AG09309 (cell line): Measurements from ENCODE around the gene DLGAP1.

Source experiments
- DNase-seq: peaks from one replicate; pipeline ENCODE4 v3.0.0-alpha.2; 2010; ENCODE audit warnings: low read depth
- H3K4me3 ChIP-seq: 2 replicates; pipeline ENCODE4 v1.5.1; 2011; ENCODE audit warnings: mild to moderate bottlenecking, low read depth, low read length, moderate library complexity; ENCODE audit not compliant: control insufficient read depth
- TF ChIP-seq, protein P1 (sequence below): IDR thresholded peaks from 2 replicates; pipeline ENCODE4 v1.5.1; 2011; ENCODE audit warnings: mild to moderate bottlenecking, low read depth, low read length, inconsistent platforms; ENCODE audit not compliant: insufficient read depth, control insufficient read depth; ENCODE audit errors: missing control alignments

The DLGAP1 gene

DNA sequence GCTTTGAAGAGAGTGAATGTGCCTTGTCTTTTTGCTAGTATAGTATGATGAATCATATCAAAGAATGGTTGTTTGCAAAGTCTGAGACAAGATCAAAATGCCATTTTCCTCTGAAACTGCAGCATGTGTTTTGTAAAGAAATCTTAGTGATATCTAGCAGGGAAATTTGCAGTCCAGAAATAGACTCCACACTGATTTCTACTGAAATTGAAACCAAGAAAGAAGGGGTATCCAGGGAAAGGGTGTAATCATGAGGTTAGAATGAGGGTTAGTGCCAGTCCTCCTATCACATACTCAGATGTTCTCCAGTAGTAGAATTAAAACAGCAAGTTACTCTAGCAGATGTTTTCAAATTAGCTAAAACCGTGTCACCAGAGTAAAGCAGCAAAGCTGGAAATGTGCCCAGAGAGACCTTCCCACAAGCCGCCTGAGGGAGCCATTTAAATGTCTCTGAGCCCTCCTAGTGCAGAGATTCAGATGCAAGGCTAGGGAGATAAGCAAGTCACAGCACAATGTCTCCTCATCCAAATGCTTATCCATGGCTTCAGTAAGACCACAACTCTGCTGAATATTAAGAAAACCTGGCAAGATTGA lies 4.9 kb downstream of the DLGAP1 start:
- no peak for DNase-seq
- H3K4me3 ChIP-seq: no peak overlapping the region
- TF ChIP-seq, protein P1, sequence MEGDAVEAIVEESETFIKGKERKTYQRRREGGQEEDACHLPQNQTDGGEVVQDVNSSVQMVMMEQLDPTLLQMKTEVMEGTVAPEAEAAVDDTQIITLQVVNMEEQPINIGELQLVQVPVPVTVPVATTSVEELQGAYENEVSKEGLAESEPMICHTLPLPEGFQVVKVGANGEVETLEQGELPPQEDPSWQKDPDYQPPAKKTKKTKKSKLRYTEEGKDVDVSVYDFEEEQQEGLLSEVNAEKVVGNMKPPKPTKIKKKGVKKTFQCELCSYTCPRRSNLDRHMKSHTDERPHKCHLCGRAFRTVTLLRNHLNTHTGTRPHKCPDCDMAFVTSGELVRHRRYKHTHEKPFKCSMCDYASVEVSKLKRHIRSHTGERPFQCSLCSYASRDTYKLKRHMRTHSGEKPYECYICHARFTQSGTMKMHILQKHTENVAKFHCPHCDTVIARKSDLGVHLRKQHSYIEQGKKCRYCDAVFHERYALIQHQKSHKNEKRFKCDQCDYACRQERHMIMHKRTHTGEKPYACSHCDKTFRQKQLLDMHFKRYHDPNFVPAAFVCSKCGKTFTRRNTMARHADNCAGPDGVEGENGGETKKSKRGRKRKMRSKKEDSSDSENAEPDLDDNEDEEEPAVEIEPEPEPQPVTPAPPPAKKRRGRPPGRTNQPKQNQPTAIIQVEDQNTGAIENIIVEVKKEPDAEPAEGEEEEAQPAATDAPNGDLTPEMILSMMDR: no peak

DNA sequence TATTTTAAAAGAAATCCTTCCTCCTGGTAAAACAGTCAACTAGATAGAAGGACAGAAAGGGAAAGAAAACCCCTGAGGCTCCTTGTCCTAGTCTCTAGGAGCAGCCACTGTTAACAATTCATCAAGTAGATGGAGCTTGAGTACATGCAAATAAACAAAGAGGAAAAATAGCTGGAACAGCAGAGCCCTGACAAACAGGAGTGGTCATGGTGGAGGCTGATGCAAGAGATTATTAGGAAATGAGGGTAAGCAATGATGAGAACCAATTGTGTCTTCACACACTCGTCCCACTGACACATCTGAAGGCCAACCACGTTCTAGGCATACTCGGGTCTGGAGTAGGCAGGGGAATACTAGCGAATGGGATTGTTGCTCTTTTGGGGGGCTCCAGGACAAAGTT lies 9.2 kb downstream of the DLGAP1 start:
- DNase-seq: no peak
- no peak overlapping the region for H3K4me3 ChIP-seq
- TF ChIP-seq, protein P1: no peak

DNA sequence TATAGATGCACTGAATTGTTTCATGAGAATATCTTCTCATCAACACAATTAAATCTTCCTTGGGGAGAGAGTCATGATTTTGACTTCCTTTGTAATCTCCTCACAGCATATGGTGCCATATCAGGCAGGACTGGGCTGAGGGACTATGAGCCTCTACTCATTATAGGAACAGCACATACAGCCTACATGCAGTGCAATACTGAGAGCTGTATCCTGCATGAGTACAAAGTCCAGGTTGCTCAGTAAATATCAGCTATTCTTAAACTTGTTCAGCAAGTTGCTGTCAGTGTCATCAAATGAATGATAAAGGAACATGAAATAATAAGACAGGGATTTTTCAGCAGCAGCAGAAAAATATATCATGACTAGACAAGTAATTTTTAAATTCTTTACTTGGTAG lies 10.8 kb downstream of the DLGAP1 start:
- no peak overlapping the region for H3K4me3 ChIP-seq
- TF ChIP-seq, protein P1: no peak
- no peak for DNase-seq

DNA sequence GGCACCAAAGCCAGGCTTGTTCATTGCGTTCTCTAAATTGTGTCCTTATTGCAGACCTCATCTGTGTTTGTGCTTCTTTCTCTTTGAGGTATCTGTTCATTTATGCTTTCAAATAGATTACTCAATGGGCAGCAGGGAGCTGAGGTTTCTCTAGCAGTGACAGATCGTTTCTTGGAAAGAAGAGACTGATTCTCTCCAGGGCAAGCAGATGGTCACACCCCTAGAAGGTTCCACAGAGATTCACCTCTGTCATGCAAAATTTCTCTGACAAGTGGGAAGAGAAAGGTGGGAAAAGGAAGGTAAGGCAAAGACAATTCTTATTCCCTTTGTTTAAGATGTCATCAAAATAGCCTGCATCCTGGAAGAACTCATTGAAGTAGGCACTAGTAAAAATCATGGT lies 14.0 kb downstream of the DLGAP1 start:
- DNase-seq: no peak
- H3K4me3 ChIP-seq: no peak overlapping the region
- TF ChIP-seq, protein P1: no peak

DNA sequence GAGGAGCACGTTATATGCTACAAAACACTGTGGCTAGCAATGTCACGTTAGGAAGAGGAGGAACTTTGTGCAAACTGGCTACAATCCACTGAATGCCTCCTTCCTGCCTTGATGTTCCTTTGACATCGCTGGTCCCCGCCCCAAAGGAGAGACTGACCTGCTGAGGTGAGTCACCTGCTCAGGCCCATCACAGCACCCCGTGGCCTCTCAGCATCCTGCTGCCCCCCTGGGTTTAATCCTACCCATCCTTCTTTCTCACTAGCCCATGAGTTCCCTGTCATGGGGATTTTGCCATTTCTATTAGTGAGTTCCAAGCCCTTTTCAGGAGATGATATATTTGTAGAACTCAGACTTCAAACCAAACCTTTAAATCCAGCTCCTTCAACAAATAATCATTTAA lies 16.2 kb downstream of the DLGAP1 start:
- no peak for DNase-seq
- H3K4me3 ChIP-seq: no peak overlapping the region
- TF ChIP-seq, protein P1: no peak

DNA sequence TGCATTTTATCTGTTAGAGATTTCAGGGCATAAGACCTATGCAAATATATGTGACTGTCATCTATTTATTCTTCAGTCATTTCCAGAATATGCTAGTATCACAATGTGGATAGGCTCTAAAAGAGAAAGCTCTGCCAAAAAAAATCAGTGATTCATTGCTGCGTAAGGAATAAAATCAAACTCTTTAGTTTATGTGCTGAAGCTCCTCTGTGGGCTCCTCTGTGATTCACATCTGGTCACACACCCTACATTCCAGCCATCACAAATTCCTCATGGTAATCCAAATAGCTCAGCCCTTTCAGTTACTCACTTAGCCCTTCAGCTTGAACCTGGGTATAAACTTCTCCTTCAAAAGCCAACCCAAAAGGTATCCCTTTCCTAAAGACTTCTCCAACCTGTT lies 21.4 kb downstream of the DLGAP1 start:
- TF ChIP-seq, protein P1: no peak
- DNase-seq: no peak
- H3K4me3 ChIP-seq: no peak overlapping the region

DNA sequence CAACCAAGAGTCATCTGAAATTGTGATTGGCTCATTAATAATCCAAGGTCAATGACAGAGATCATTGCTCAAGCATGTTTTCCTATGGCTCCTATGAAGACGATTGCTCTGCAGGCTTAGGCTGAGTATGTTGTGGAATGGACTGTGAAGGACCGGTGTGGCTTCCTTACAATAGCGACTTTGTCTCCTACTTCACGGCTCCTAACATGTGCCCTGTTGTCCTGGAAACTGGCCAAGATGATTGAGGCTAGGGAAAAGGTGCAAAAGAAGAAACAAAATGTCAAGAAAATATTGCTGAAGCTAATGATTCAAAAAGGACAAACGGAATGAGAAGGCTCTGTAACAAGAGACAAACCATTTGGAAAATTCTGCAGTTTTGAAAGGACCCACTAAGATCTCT lies 24.3 kb downstream of the DLGAP1 start:
- DNase-seq: no peak
- H3K4me3 ChIP-seq: no peak overlapping the region
- TF ChIP-seq, protein P1: no peak
